CD4-positive, alpha-beta memory T cell (primary cell): ENCODE results near the gene EVI2B. TPM values are rescaled to one million over a fixed set of nuclear protein-coding genes. Genes with fewer than 3 reads are reported as not detected.

Source experiments
- CTCF ChIA-PET: fragments of 350-600 bp; sonication (Branson Sonifier 250); formaldehyde crosslinking; loops from one replicate; lab custom pipeline; 2021; ENCODE audit warnings: inconsistent platforms; ENCODE audit not compliant: partially characterized antibody; lab: Charles Lee
- POLR2A ChIA-PET: fragments of 350-600 bp; sonication (Branson Sonifier 250); formaldehyde crosslinking; loops from one replicate; lab custom pipeline; 2021; ENCODE audit not compliant: partially characterized antibody; lab: Charles Lee
- DNase-seq, 5 donors: peaks; one replicate each; pipeline versions ENCODE4 v3.0.0 to v3.0.0-alpha.2; 2020 to 2022; ENCODE audit warnings: mixed read lengths in 1 of 5
- H3K27ac ChIP-seq: one replicate; pipeline ENCODE4 v1.7.0; 2013; ENCODE audit warnings: low read depth, low read length
- H3K27me3 ChIP-seq: 2 replicates; pipeline ENCODE4 v1.7.0; 2013; ENCODE audit warnings: mild to moderate bottlenecking, low read length, moderate library complexity; ENCODE audit not compliant: insufficient read depth
- H3K36me3 ChIP-seq: 2 replicates; pipeline ENCODE4 v1.7.0; 2013; ENCODE audit warnings: mild to moderate bottlenecking, low read length, moderate library complexity; ENCODE audit not compliant: insufficient read depth
- H3K4me1 ChIP-seq: 2 replicates; pipeline ENCODE4 v1.7.0; 2013; ENCODE audit warnings: mild to moderate bottlenecking, low read length, moderate library complexity; ENCODE audit not compliant: insufficient read depth
- H3K4me3 ChIP-seq, 2 donors: one replicate each; pipeline ENCODE4 v1.7.0; 2013; ENCODE audit warnings: low read length in 2 of 2, mild to moderate bottlenecking in 1 of 2
- H3K9me3 ChIP-seq, 2 donors: one replicate each; pipeline ENCODE4 v1.7.0; 2013; ENCODE audit warnings: low read length in 2 of 2, control low read depth in 1 of 2; ENCODE audit not compliant: control insufficient read depth in 1 of 2
- H3K27ac Mint-ChIP-seq, 7 donors: one replicate each; pipeline ENCODE4 v1.8.0; 2020 to 2021; ENCODE audit warnings: mixed read lengths in 7 of 7, mild to moderate bottlenecking in 6 of 7, inconsistent platforms in 3 of 7, moderate library complexity in 3 of 7
- H3K27me3 Mint-ChIP-seq, 2 donors: one replicate each; pipeline ENCODE4 v1.8.0; 2020 to 2021; ENCODE audit warnings: mixed read lengths in 2 of 2
- H3K36me3 Mint-ChIP-seq, 2 donors: one replicate each; pipeline ENCODE4 v1.8.0; 2020 to 2021; ENCODE audit warnings: mixed read lengths in 2 of 2, inconsistent platforms in 1 of 2, mild to moderate bottlenecking in 1 of 2
- H3K4me1 Mint-ChIP-seq, 4 donors: one replicate each; pipeline ENCODE4 v1.8.0; 2020 to 2021; ENCODE audit warnings: mixed read lengths in 4 of 4, mild to moderate bottlenecking in 1 of 4
- H3K4me3 Mint-ChIP-seq, 8 donors: one replicate each; pipeline ENCODE4 v1.8.0; 2020 to 2021; ENCODE audit warnings: mixed read lengths in 8 of 8, mild to moderate bottlenecking in 7 of 8, moderate library complexity in 6 of 8, inconsistent platforms in 3 of 8
- H3K9me3 Mint-ChIP-seq, 8 donors: one replicate each; pipeline ENCODE4 v1.8.0; 2020 to 2021; ENCODE audit warnings: mixed read lengths in 8 of 8, mild to moderate bottlenecking in 5 of 8, inconsistent platforms in 3 of 8, moderate library complexity in 1 of 8
- intact Hi-C: fragments of 100-400 bp; cut with micrococcal nuclease; formaldehyde crosslinking; loops from one replicate; pipeline ENCODE4 v1.15.1; 2023
- polyA plus RNA-seq, 2 donors: library from polyadenylated mRNA; unstranded; fragments of 300-500 nt; fragmentation: Illumina TruSeq; gene quantifications; one replicate each; pipeline ENCODE4 v1.2.3, GENCODE V29; 2021
- total RNA-seq, 2 experiments: library from RNA; stranded (reverse); gene quantifications; one replicate each; pipeline ENCODE4 v1.2.3, GENCODE V29; 2021

EVI2B gene
- total and polyA plus RNA-seq, 4 experiments from 2014 or later = 99.2 to 176 (median 139) TPM

DNA sequence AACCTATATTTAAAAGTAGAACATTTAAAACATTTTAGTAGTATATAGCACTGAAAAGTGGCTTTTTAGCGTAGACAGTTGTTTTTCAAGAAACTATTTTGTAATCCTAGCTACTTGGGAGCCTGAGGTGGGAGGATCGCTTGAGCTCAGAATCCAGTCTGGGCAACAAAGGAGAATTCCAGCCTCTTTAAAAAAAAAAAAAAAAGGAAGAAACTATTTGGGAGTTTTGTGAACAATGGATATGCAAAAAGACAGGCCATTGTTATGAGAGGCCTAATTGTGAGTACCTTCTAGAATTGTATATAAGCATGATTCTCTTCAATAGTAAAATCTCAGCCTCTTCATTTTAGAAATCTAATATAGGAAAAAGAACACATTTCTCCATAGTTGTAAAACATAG, 34.5 kb downstream of the EVI2B start:
- no peak overlapping the region for H3K27ac Mint-ChIP-seq
- intact Hi-C loops = no loop called here
- no peak for DNase-seq
- CTCF ChIA-PET = no interaction called here
- H3K4me3 Mint-ChIP-seq = no peak overlapping the region
- no peaks in the 10 kb centered on the region for H3K27me3 Mint-ChIP-seq
- Histone ChIP-seq H3K4me3 (no peak overlapping the region), H3K36me3 (no peaks in the 10 kb centered on the region), H3K9me3 (no peaks in the 10 kb centered on the region), H3K27me3 (no peaks in the 10 kb centered on the region), H3K27ac (no peak overlapping the region), H3K4me1 (no peaks in the 10 kb centered on the region)
- no peaks in the 10 kb centered on the region for H3K9me3 Mint-ChIP-seq
- H3K36me3 Mint-ChIP-seq = peaks cover 0 to 10% of the 10 kb centered on the region in 2 donors
- H3K4me1 Mint-ChIP-seq = peaks cover 0 to 2% (median 0%) of the 10 kb centered on the region in 4 donors
- POLR2A ChIA-PET = no interaction called here

DNA sequence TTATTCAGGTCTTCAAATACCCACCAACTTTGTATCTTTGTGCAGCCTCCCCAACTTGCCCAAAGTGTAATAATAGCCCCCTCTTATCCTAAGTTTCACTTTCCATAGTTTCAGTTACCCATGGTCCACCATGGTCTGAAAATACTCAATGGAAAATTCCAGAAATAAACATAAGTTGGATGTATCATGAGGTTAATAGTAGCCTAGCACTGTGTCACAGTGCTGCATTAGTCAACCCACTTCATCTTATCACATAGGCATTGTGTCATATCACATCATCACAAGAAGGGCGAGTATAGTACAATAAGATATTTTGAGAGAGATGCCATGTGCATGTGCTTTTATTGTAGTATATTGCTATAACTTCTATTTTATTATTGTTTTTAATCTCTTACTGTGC, 38.7 kb downstream of the EVI2B start:
- Mint-ChIP-seq H3K9me3 (peaks cover 0 to 2% (median 0%) of the 10 kb centered on the region in 8 donors), H3K27me3 (no peaks in the 10 kb centered on the region), H3K36me3 (peaks cover 1 to 10% of the 10 kb centered on the region in 2 donors), H3K4me1 (no peaks in the 10 kb centered on the region), H3K4me3 (no peak overlapping the region), H3K27ac (no peak overlapping the region)
- Histone ChIP-seq H3K27ac (no peak overlapping the region), H3K4me3 (no peak overlapping the region), H3K27me3 (no peaks in the 10 kb centered on the region), H3K36me3 (no peaks in the 10 kb centered on the region), H3K9me3 (no peaks in the 10 kb centered on the region), H3K4me1 (no peaks in the 10 kb centered on the region)
- ChIA-PET POLR2A (no interaction called here), CTCF (no interaction called here)
- no peak for DNase-seq
- intact Hi-C loops = no loop called here

DNA sequence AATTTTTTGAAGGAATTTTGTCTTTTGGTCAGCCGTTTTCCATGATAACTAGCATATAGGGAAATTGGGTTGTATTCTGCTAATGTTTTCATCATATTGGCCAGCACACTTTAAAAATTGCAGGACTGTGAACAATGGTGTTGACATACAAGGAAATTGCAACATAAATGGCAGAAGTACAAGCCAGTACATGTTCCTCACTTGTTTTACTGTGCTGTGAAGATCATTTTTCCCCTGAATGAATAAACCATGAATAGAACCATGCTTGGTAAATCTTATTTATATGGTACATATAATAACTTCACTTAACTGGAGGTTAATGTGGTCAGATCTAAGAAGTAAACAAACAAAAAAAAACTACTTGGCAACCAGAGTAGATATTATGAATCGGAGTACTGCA, 39.6 kb downstream of the EVI2B start:
- H3K27me3 Mint-ChIP-seq = no peaks in the 10 kb centered on the region
- intact Hi-C loops = no loop called here
- Histone ChIP-seq H3K4me1 (no peaks in the 10 kb centered on the region), H3K36me3 (no peaks in the 10 kb centered on the region), H3K27me3 (no peaks in the 10 kb centered on the region), H3K4me3 (no peak overlapping the region), H3K9me3 (no peaks in the 10 kb centered on the region), H3K27ac (no peak overlapping the region)
- H3K4me3 Mint-ChIP-seq = no peak overlapping the region
- ChIA-PET CTCF (no interaction called here), POLR2A (no interaction called here)
- H3K27ac Mint-ChIP-seq = no peak overlapping the region
- DNase-seq = no peak
- no peaks in the 10 kb centered on the region for H3K4me1 Mint-ChIP-seq
- H3K9me3 Mint-ChIP-seq = peaks cover 0 to 2% (median 0%) of the 10 kb centered on the region in 8 donors
- H3K36me3 Mint-ChIP-seq = peaks cover 5 to 17% of the 10 kb centered on the region in 2 donors

DNA sequence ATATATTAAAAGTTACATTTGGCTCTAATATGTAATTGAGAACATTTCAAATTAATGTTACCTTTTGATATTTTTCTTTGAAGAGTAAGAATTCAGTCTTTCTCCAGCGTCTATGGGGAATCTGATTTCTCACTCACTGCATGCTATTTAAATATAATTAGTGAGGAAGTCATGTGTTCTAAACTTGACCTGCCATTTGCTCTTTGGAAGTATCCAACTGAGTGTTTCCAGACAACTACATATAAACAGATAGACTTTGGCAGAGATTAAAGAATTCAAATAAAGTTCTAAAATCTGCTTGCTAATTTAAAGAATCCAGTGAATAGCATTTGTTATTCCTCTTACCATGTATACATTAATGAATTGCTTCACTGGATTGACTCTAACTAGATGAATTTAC, 40.3 kb downstream of the EVI2B start:
- Mint-ChIP-seq H3K27me3 (no peaks in the 10 kb centered on the region), H3K36me3 (peaks cover 5 to 21% of the 10 kb centered on the region in 2 donors), H3K4me1 (no peaks in the 10 kb centered on the region), H3K27ac (no peak overlapping the region), H3K9me3 (peaks cover 0 to 2% (median 0%) of the 10 kb centered on the region in 8 donors), H3K4me3 (no peak overlapping the region)
- CTCF ChIA-PET = no interaction called here
- POLR2A ChIA-PET = no interaction called here
- H3K9me3 ChIP-seq = no peaks in the 10 kb centered on the region
- no peaks in the 10 kb centered on the region for H3K4me1 ChIP-seq
- H3K36me3 ChIP-seq = no peaks in the 10 kb centered on the region
- no peak overlapping the region for H3K4me3 ChIP-seq
- H3K27ac ChIP-seq = no peak overlapping the region
- intact Hi-C loops = no loop called here
- no peaks in the 10 kb centered on the region for H3K27me3 ChIP-seq
- no peak for DNase-seq

DNA sequence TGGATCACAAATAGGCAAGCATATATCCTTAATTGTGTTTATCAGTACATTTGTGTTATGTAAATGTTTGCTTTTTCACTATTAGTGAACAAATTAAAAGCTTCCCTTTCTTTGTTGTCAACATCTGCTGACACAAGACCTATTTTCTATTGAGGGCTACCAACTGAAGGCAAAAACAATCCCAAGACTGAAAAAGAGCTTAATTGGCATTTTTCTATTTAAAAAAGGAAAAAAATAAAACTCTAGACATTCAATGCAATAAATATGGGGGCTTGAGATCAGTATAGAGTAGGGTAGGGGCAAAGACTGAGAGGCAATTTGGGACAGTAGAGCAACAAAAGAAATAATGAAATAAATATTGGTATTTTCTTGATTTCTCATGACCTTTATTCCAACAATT, 41.1 kb downstream of the EVI2B start:
- Histone ChIP-seq H3K9me3 (no peaks in the 10 kb centered on the region), H3K4me3 (no peak overlapping the region), H3K36me3 (no peaks in the 10 kb centered on the region), H3K27me3 (no peaks in the 10 kb centered on the region), H3K4me1 (no peaks in the 10 kb centered on the region), H3K27ac (no peak overlapping the region)
- POLR2A ChIA-PET = no interaction called here
- Mint-ChIP-seq H3K9me3 (peaks cover 0 to 2% (median 0%) of the 10 kb centered on the region in 8 donors), H3K36me3 (peaks cover 5 to 17% of the 10 kb centered on the region in 2 donors), H3K4me1 (no peaks in the 10 kb centered on the region), H3K27ac (no peak overlapping the region), H3K4me3 (no peak overlapping the region), H3K27me3 (no peaks in the 10 kb centered on the region)
- DNase-seq = no peak
- intact Hi-C loops = no loop called here
- CTCF ChIA-PET = no interaction called here

DNA sequence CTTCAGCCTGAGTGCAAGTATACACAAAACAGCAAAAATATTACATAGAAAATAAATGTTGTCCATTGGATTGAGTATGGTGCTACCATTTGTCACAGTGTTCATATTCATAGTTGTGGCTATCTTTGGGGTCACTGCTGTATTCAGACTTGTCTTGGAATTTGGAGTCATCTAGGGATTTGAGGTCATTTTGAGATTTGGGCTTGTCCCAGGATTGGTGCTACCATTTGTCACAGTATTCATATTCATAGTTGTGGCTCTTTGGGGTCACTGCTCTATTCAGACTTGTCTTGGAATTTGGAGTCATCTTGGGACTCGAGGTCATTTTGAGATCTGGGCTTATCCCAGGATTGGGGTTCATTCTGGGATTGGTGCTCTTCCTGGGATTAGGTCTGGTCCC, 41.6 kb downstream of the EVI2B start:
- ChIA-PET POLR2A (no interaction called here), CTCF (no interaction called here)
- Mint-ChIP-seq H3K4me3 (no peak overlapping the region), H3K36me3 (peaks cover 8 to 15% of the 10 kb centered on the region in 2 donors), H3K9me3 (peaks cover 0 to 2% (median 0%) of the 10 kb centered on the region in 8 donors), H3K4me1 (no peaks in the 10 kb centered on the region), H3K27ac (no peak overlapping the region), H3K27me3 (no peaks in the 10 kb centered on the region)
- Histone ChIP-seq H3K4me1 (no peaks in the 10 kb centered on the region), H3K36me3 (no peaks in the 10 kb centered on the region), H3K9me3 (no peaks in the 10 kb centered on the region), H3K27me3 (no peaks in the 10 kb centered on the region), H3K27ac (no peak overlapping the region), H3K4me3 (no peak overlapping the region)
- intact Hi-C loops = no loop called here
- no peak for DNase-seq

DNA sequence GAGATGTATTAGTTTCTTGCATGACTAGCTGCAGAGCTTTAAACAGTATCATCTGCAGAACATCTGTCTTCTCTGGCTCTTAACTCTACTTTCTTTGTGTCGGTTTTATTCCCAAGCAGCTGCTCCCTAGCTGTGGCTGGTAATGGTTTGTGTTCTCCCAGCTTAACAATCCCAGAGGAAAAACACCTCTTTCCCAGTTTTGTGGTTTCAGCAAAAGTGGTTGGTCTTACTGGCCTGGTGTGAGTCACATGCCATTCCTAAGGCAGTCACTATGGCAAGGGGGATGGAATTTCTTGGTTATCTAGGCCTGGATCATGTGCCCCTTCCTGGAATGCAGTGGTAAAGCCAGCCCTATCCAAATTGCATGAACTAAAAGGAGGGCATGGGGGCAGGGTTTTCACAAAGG, 44.3 kb downstream of the EVI2B start:
- intact Hi-C loops = no loop called here
- peaks cover 0 to 3% (median under 1%) of the 10 kb centered on the region in 4 donors for H3K4me1 Mint-ChIP-seq

More for the DNA sequence above, 44.3 kb downstream of the EVI2B start:
- Mint-ChIP-seq H3K36me3 (peaks cover 8 to 14% of the 10 kb centered on the region in 2 donors), H3K27me3 (no peaks in the 10 kb centered on the region), H3K27ac (no peak overlapping the region), H3K4me3 (no peak overlapping the region), H3K9me3 (peaks cover 0 to 2% (median 0%) of the 10 kb centered on the region in 8 donors)
- Histone ChIP-seq H3K36me3 (peaks cover 3% of the 10 kb centered on the region), H3K27me3 (no peaks in the 10 kb centered on the region), H3K9me3 (no peaks in the 10 kb centered on the region), H3K27ac (no peak overlapping the region), H3K4me1 (no peaks in the 10 kb centered on the region), H3K4me3 (no peak overlapping the region)
- no peak for DNase-seq
- CTCF ChIA-PET = interaction anchor here (1.0 kb wide), 1 partner anchor 16 kb away, joined by 3 read pairs; no protein-coding TSS in a partner anchor
- POLR2A ChIA-PET = no interaction called here
